K562 (cell line): ENCODE results near the gene NRARP.

Experiments used
- FOXJ2 ChIP-seq: fragments of 200-800 bp; sonication (Bioruptor generic); IDR thresholded peaks from 2 replicates; pipeline ENCODE4 v1.6.1; 2016; ENCODE audit warnings: missing genetic modification characterization, missing compliant biosample characterization
- POLR2A ChIP-seq: fragments of 450-650 bp; conservative IDR thresholded peaks from 2 replicates; pipeline ENCODE4 v1.6.1; 2016
- ZC3H4 ChIP-seq: sonication (generic); formaldehyde crosslinking; IDR thresholded peaks from 2 replicates; pipeline ENCODE4 v1.9.0; 2021; ENCODE audit warnings: missing genetic modification reagents, borderline replicate concordance
- ZKSCAN1 ChIP-seq: fragments of 150-350 bp; IDR thresholded peaks from 2 replicates; pipeline ENCODE4 v1.6.1; 2016; ENCODE audit warnings: low read depth, low read length
- TF ChIP-seq, protein P1 (sequence below): fragments of 450-650 bp; IDR thresholded peaks from 2 replicates; pipeline ENCODE4 v1.6.1; 2016; ENCODE audit warnings: low read depth
- TF ChIP-seq, protein P2 (sequence below): sonication (generic); formaldehyde crosslinking; IDR thresholded peaks from 2 replicates; pipeline ENCODE4 v1.5.0; 2020; ENCODE audit warnings: missing genetic modification reagents
- TF ChIP-seq, protein P3 (sequence below): sonication (generic); formaldehyde crosslinking; IDR thresholded peaks from 2 replicates; pipeline ENCODE4 v1.8.0; 2022; ENCODE audit warnings: missing genetic modification reagents, mild to moderate bottlenecking, borderline replicate concordance
- TF ChIP-seq, protein P4 (sequence below), 3 experiments: IDR thresholded peaks in 2 of 3; conservative IDR thresholded peaks in 1 of 3; 2 replicates each; pipeline ENCODE4 v1.5.1; 2011 to 2012; ENCODE audit warnings: low read length in 3 of 3, mild to moderate bottlenecking in 3 of 3, control low read depth in 2 of 3, improper control_type of control experiment in 1 of 3, inconsistent platforms in 1 of 3, low read depth in 1 of 3, mixed read lengths in 1 of 3, moderate library complexity in 1 of 3; ENCODE audit not compliant: insufficient read depth in 2 of 3
- TF ChIP-seq, protein P5 (sequence below): sonication (generic); formaldehyde crosslinking; IDR thresholded peaks from 2 replicates; pipeline ENCODE4 v1.8.0; 2023; ENCODE audit warnings: missing genetic modification reagents, mild to moderate bottlenecking, borderline replicate concordance

DNA sequence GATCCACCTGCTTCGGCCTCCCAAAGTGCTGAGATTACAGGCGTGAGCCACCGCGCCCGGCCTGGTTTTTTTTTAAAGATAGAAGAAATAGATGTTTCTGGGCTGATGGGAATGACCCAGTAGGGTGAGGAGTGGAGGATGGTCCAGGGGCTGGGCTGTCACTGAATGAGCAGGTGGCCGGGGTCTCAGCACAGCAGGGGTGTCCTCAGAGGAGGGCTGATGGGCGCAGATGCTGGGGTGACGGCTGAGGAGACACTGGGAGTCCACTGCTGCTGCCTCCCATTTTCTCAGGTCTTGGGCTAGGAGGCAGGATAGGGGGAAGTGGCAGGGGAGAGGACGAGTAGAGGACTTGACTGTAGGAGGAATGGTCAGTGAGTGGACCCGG, 26.9 kb downstream of the NRARP start:
- TF ChIP-seq, protein P1, sequence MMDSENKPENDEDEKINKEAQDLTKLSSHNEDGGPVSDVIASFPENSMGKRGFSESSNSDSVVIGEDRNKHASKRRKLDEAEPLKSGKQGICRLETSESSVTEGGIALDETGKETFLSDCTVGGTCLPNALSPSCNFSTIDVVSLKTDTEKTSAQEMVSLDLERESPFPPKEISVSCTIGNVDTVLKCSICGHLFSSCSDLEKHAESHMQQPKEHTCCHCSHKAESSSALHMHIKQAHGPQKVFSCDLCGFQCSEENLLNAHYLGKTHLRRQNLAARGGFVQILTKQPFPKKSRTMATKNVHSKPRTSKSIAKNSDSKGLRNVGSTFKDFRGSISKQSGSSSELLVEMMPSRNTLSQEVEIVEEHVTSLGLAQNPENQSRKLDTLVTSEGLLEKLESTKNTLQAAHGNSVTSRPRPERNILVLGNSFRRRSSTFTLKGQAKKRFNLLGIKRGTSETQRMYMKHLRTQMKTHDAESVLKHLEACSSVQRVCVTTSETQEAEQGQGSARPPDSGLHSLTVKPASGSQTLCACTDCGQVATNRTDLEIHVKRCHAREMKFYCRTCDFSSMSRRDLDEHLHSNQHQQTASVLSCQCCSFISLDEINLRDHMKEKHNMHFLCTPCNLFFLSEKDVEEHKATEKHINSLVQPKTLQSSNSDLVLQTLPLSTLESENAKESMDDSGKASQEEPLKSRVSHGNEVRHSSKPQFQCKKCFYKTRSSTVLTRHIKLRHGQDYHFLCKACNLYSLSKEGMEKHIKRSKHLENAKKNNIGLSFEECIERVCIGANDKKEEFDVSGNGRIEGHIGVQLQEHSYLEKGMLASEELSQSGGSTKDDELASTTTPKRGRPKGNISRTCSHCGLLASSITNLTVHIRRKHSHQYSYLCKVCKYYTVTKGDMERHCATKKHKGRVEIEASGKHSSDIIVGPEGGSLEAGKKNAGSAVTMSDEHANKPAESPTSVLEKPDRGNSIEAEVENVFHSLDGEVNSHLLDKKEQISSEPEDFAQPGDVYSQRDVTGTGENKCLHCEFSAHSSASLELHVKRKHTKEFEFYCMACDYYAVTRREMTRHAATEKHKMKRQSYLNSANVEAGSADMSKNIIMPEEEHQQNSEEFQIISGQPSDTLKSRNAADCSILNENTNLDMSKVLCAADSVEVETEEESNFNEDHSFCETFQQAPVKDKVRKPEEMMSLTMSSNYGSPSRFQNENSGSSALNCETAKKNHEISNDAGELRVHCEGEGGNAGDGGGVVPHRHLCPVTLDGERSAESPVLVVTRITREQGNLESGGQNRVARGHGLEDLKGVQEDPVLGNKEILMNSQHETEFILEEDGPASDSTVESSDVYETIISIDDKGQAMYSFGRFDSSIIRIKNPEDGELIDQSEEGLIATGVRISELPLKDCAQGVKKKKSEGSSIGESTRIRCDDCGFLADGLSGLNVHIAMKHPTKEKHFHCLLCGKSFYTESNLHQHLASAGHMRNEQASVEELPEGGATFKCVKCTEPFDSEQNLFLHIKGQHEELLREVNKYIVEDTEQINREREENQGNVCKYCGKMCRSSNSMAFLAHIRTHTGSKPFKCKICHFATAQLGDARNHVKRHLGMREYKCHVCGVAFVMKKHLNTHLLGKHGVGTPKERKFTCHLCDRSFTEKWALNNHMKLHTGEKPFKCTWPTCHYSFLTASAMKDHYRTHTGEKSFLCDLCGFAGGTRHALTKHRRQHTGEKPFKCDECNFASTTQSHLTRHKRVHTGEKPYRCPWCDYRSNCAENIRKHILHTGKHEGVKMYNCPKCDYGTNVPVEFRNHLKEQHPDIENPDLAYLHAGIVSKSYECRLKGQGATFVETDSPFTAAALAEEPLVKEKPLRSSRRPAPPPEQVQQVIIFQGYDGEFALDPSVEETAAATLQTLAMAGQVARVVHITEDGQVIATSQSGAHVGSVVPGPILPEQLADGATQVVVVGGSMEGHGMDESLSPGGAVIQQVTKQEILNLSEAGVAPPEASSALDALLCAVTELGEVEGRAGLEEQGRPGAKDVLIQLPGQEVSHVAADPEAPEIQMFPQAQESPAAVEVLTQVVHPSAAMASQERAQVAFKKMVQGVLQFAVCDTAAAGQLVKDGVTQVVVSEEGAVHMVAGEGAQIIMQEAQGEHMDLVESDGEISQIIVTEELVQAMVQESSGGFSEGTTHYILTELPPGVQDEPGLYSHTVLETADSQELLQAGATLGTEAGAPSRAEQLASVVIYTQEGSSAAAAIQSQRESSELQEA: no peak
- TF ChIP-seq, protein P2, sequence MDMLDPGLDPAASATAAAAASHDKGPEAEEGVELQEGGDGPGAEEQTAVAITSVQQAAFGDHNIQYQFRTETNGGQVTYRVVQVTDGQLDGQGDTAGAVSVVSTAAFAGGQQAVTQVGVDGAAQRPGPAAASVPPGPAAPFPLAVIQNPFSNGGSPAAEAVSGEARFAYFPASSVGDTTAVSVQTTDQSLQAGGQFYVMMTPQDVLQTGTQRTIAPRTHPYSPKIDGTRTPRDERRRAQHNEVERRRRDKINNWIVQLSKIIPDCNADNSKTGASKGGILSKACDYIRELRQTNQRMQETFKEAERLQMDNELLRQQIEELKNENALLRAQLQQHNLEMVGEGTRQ: no peak
- TF ChIP-seq POLR2A: no peak
- no peak for TF ChIP-seq ZKSCAN1
- TF ChIP-seq, protein P3, sequence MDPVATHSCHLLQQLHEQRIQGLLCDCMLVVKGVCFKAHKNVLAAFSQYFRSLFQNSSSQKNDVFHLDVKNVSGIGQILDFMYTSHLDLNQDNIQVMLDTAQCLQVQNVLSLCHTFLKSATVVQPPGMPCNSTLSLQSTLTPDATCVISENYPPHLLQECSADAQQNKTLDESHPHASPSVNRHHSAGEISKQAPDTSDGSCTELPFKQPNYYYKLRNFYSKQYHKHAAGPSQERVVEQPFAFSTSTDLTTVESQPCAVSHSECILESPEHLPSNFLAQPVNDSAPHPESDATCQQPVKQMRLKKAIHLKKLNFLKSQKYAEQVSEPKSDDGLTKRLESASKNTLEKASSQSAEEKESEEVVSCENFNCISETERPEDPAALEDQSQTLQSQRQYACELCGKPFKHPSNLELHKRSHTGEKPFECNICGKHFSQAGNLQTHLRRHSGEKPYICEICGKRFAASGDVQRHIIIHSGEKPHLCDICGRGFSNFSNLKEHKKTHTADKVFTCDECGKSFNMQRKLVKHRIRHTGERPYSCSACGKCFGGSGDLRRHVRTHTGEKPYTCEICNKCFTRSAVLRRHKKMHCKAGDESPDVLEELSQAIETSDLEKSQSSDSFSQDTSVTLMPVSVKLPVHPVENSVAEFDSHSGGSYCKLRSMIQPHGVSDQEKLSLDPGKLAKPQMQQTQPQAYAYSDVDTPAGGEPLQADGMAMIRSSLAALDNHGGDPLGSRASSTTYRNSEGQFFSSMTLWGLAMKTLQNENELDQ (CRISPR knock-in tag): no peak
- TF ChIP-seq, protein P4, sequence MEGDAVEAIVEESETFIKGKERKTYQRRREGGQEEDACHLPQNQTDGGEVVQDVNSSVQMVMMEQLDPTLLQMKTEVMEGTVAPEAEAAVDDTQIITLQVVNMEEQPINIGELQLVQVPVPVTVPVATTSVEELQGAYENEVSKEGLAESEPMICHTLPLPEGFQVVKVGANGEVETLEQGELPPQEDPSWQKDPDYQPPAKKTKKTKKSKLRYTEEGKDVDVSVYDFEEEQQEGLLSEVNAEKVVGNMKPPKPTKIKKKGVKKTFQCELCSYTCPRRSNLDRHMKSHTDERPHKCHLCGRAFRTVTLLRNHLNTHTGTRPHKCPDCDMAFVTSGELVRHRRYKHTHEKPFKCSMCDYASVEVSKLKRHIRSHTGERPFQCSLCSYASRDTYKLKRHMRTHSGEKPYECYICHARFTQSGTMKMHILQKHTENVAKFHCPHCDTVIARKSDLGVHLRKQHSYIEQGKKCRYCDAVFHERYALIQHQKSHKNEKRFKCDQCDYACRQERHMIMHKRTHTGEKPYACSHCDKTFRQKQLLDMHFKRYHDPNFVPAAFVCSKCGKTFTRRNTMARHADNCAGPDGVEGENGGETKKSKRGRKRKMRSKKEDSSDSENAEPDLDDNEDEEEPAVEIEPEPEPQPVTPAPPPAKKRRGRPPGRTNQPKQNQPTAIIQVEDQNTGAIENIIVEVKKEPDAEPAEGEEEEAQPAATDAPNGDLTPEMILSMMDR (IDR thresholded peaks at IDR 0.05 in 2 of 3, conservative IDR thresholded peaks at IDR 0.05 in 1 of 3; ENCODE audit: insufficient read depth in 2 of 3, low read depth in 1 of 3, low read length in 3 of 3): no peak
- TF ChIP-seq, protein P5, sequence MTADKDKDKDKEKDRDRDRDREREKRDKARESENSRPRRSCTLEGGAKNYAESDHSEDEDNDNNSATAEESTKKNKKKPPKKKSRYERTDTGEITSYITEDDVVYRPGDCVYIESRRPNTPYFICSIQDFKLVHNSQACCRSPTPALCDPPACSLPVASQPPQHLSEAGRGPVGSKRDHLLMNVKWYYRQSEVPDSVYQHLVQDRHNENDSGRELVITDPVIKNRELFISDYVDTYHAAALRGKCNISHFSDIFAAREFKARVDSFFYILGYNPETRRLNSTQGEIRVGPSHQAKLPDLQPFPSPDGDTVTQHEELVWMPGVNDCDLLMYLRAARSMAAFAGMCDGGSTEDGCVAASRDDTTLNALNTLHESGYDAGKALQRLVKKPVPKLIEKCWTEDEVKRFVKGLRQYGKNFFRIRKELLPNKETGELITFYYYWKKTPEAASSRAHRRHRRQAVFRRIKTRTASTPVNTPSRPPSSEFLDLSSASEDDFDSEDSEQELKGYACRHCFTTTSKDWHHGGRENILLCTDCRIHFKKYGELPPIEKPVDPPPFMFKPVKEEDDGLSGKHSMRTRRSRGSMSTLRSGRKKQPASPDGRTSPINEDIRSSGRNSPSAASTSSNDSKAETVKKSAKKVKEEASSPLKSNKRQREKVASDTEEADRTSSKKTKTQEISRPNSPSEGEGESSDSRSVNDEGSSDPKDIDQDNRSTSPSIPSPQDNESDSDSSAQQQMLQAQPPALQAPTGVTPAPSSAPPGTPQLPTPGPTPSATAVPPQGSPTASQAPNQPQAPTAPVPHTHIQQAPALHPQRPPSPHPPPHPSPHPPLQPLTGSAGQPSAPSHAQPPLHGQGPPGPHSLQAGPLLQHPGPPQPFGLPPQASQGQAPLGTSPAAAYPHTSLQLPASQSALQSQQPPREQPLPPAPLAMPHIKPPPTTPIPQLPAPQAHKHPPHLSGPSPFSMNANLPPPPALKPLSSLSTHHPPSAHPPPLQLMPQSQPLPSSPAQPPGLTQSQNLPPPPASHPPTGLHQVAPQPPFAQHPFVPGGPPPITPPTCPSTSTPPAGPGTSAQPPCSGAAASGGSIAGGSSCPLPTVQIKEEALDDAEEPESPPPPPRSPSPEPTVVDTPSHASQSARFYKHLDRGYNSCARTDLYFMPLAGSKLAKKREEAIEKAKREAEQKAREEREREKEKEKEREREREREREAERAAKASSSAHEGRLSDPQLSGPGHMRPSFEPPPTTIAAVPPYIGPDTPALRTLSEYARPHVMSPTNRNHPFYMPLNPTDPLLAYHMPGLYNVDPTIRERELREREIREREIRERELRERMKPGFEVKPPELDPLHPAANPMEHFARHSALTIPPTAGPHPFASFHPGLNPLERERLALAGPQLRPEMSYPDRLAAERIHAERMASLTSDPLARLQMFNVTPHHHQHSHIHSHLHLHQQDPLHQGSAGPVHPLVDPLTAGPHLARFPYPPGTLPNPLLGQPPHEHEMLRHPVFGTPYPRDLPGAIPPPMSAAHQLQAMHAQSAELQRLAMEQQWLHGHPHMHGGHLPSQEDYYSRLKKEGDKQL (CRISPR knock-in tag): no peak
- TF ChIP-seq FOXJ2 (tag): no peak
- TF ChIP-seq ZC3H4 (CRISPR knock-in tag): no peak
